Measurements from ENCODE around the gene PPHLN1.

PPHLN1 gene, protein sequence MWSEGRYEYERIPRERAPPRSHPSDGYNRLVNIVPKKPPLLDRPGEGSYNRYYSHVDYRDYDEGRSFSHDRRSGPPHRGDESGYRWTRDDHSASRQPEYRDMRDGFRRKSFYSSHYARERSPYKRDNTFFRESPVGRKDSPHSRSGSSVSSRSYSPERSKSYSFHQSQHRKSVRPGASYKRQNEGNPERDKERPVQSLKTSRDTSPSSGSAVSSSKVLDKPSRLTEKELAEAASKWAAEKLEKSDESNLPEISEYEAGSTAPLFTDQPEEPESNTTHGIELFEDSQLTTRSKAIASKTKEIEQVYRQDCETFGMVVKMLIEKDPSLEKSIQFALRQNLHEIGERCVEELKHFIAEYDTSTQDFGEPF

GRCh38 chr12:42325653-42326474 lies at the start of gene PPHLN1, which contains the start of gene ZCRB1:
TSS of gene PPHLN1 (plus strand) at chr12:42326167. CDS start at chr12:42335903, 9,736 bp downstream.
TSS of gene ZCRB1 (minus strand) at chr12:42326094. CDS start at chr12:42324102, 1,992 bp downstream.
- DNase-seq (ENCODE audit: extremely low spot score), result peak; percentile 81
- POLR2A ChIA-PET, result interaction anchor here (0.9 kb wide), 1 partner anchor 183 kb away, joined by 3 read pairs; no protein-coding TSS in a partner anchor
- CTCF ChIA-PET, result no interaction called here
- TF ChIP-seq NFRKB (IDR thresholded peaks at IDR 0.05) (no peak), BHLHE40 (IDR thresholded peaks at IDR 0.05; ENCODE audit: borderline replicate concordance) (no peak), ZNF384 (IDR thresholded peaks at IDR 0.05) (no peak), ARNT (IDR thresholded peaks at IDR 0.05) (no peak), TARDBP (IDR thresholded peaks at IDR 0.05) (no peak), FOXK2 (IDR thresholded peaks at IDR 0.05) (no peak), PKNOX1 (IDR thresholded peaks at IDR 0.05) (no peak), SUZ12 (IDR thresholded peaks at IDR 0.05) (no peak), CTBP1 (IDR thresholded peaks at IDR 0.05; ENCODE audit: borderline replicate concordance) (no peak), L3MBTL2 (conservative IDR thresholded peaks at IDR 0.05) (peak; percentile 71; the same call in 1 of the 2 replicates), FOXM1 (IDR thresholded peaks at IDR 0.05; ENCODE audit: borderline replicate concordance) (no peak), LEF1 (IDR thresholded peaks at IDR 0.05; ENCODE audit: borderline replicate concordance) (no peak), SP1 (IDR thresholded peaks at IDR 0.05) (no peak), ELF4 (IDR thresholded peaks at IDR 0.05) (peak; percentile 47), FOXA1 (IDR thresholded peaks at IDR 0.05) (no peak), HDGF (IDR thresholded peaks at IDR 0.05; ENCODE audit: borderline replicate concordance) (no peak)

- TF ChIP-seq ELF4 (IDR thresholded peaks at IDR 0.05) (no peak), FOXK2 (IDR thresholded peaks at IDR 0.05) (no peak), L3MBTL2 (conservative IDR thresholded peaks at IDR 0.05) (no peak), SUZ12 (IDR thresholded peaks at IDR 0.05) (no peak), ZNF384 (IDR thresholded peaks at IDR 0.05) (no peak), HDGF (IDR thresholded peaks at IDR 0.05; ENCODE audit: borderline replicate concordance) (no peak), TARDBP (IDR thresholded peaks at IDR 0.05) (no peak), ARNT (IDR thresholded peaks at IDR 0.05) (no peak), FOXA1 (IDR thresholded peaks at IDR 0.05) (no peak), FOXM1 (IDR thresholded peaks at IDR 0.05; ENCODE audit: borderline replicate concordance) (no peak), SP1 (IDR thresholded peaks at IDR 0.05) (no peak), CTBP1 (IDR thresholded peaks at IDR 0.05; ENCODE audit: borderline replicate concordance) (no peak), LEF1 (IDR thresholded peaks at IDR 0.05; ENCODE audit: borderline replicate concordance) (no peak), NFRKB (IDR thresholded peaks at IDR 0.05) (no peak), BHLHE40 (IDR thresholded peaks at IDR 0.05; ENCODE audit: borderline replicate concordance) (no peak), PKNOX1 (IDR thresholded peaks at IDR 0.05) (no peak)
- POLR2A ChIA-PET, result no interaction called here
- no peak for DNase-seq (ENCODE audit: extremely low spot score)
- CTCF ChIA-PET, result no interaction called here
Measured at GRCh38 chr12:42277396-42278127, 48.4 kb upstream of the PPHLN1 start.

GRCh38 chr12:42278128-42278510 lies 47.8 kb upstream of the PPHLN1 start:
- no peak for DNase-seq (ENCODE audit: extremely low spot score)
- TF ChIP-seq ELF4 (IDR thresholded peaks at IDR 0.05), result no peak
- TF ChIP-seq LEF1 (IDR thresholded peaks at IDR 0.05; ENCODE audit: borderline replicate concordance), result no peak
- TF ChIP-seq ZNF384 (IDR thresholded peaks at IDR 0.05), result no peak
- TF ChIP-seq PKNOX1 (IDR thresholded peaks at IDR 0.05), result no peak
- no peak for TF ChIP-seq SUZ12 (IDR thresholded peaks at IDR 0.05)
- no peak for TF ChIP-seq SP1 (IDR thresholded peaks at IDR 0.05)
- TF ChIP-seq FOXA1 (IDR thresholded peaks at IDR 0.05), result no peak
- TF ChIP-seq HDGF (IDR thresholded peaks at IDR 0.05; ENCODE audit: borderline replicate concordance), result no peak
- no peak for TF ChIP-seq ARNT (IDR thresholded peaks at IDR 0.05)
- TF ChIP-seq TARDBP (IDR thresholded peaks at IDR 0.05), result no peak
- no peak for TF ChIP-seq NFRKB (IDR thresholded peaks at IDR 0.05)
- TF ChIP-seq CTBP1 (IDR thresholded peaks at IDR 0.05; ENCODE audit: borderline replicate concordance), result no peak
- ChIA-PET POLR2A (no interaction called here), CTCF (no interaction called here)

DNA sequence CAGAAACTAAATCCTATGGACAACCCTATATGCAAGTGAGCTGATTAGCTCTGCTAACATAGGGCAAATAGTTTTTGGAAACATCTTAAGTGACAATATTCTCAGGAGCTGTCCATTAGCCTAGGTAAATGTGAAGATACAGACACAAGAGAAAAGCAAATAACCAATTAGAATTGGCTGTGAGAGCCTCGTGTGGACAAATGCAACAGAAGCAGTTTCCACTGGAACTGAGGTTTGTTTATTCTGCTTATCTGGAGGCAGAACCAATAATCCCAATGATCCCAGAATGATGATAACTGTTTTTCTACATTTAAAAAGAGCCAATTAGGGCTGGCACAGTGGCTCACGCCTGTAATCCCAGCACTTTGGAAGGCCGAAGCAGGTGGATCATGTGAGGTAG lies 44.7 kb upstream of the PPHLN1 start:
- ChIA-PET CTCF (no interaction called here), POLR2A (no interaction called here)
- TF ChIP-seq ELF4 (IDR thresholded peaks at IDR 0.05), result no peak
- no peak for TF ChIP-seq SUZ12 (IDR thresholded peaks at IDR 0.05)
- TF ChIP-seq HDGF (IDR thresholded peaks at IDR 0.05; ENCODE audit: borderline replicate concordance), result no peak
- DNase-seq (ENCODE audit: extremely low spot score), result no peak

DNA sequence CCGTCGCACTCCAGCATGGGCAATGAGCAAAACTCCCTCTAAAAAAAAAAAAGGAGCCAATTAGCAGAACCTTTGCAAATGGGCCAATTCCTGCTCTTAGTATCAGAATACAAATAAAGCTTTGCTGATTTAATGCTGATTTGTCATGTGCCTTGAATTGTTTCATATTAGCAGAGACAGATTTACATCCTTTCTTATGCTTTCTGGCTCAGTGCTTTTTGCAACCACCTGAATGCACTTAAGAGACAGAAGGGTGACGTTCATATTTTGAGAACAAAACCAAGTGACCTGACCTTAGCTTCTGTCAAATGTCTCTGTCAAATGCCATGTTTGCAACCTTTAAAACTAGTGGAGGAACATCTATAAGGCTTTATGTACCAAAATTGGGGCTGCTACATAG lies 44.1 kb upstream of the PPHLN1 start:
- ChIA-PET POLR2A (no interaction called here), CTCF (no interaction called here)
- no peak for DNase-seq (ENCODE audit: extremely low spot score)
- TF ChIP-seq FOXA1 (IDR thresholded peaks at IDR 0.05) (no peak), ARNT (IDR thresholded peaks at IDR 0.05) (no peak), FOXM1 (IDR thresholded peaks at IDR 0.05; ENCODE audit: borderline replicate concordance) (no peak), TARDBP (IDR thresholded peaks at IDR 0.05) (no peak), SP1 (IDR thresholded peaks at IDR 0.05) (no peak), L3MBTL2 (conservative IDR thresholded peaks at IDR 0.05) (no peak), CTBP1 (IDR thresholded peaks at IDR 0.05; ENCODE audit: borderline replicate concordance) (no peak), PKNOX1 (IDR thresholded peaks at IDR 0.05) (no peak), BHLHE40 (IDR thresholded peaks at IDR 0.05; ENCODE audit: borderline replicate concordance) (no peak), NFRKB (IDR thresholded peaks at IDR 0.05) (no peak), FOXK2 (IDR thresholded peaks at IDR 0.05) (no peak), ZNF384 (IDR thresholded peaks at IDR 0.05) (no peak), HDGF (IDR thresholded peaks at IDR 0.05; ENCODE audit: borderline replicate concordance) (no peak), ELF4 (IDR thresholded peaks at IDR 0.05) (no peak), LEF1 (IDR thresholded peaks at IDR 0.05; ENCODE audit: borderline replicate concordance) (no peak), SUZ12 (IDR thresholded peaks at IDR 0.05) (no peak)
